GM12875 (cell line): ENCODE data around the gene NUDT22.

Experiments used
- H3K4me3 ChIP-seq: one replicate; pipeline ENCODE4 v1.5.1; 2011; ENCODE audit warnings: low read depth, low read length, control low read depth
- TF ChIP-seq, protein P1 (sequence below): IDR thresholded peaks from 2 replicates; pipeline ENCODE4 v1.5.1; 2011; ENCODE audit warnings: low read depth, mild to moderate bottlenecking, control low read depth, inconsistent platforms, low read length, moderate library complexity, borderline replicate concordance; ENCODE audit not compliant: insufficient read depth

Gene NUDT22

DNA sequence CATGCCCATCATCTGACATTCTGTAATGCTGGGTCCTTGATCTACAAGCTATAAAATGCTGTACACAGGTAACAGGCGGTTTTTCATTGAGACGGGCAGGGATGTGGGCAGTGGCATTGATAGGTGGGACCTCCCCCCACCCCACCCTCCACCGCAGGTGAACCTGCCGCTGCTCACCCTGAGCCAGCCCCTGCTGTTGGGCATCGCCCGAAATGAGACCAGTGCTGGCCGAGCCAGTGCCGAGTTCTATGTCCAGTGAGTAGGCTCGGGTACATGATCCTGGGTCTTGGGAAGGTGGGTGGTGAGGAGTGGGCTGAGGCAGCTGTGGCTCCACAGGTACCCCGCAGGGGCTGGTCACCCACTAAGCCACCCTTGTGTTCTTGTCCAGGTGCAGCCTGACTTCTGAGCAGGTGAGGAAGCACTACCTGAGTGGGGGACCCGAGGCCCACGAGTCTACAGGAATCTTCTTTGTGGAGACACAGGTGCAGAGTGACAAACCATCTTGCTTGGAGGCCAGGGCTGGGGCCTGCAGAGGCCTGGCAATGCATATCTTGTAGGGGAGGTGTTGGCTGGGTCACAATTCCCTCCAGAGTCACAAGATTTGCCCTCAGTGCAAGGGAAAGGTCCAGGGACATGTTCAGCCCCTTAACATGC lies 3.1 kb downstream of the NUDT22 start:
- TF ChIP-seq, protein P1, sequence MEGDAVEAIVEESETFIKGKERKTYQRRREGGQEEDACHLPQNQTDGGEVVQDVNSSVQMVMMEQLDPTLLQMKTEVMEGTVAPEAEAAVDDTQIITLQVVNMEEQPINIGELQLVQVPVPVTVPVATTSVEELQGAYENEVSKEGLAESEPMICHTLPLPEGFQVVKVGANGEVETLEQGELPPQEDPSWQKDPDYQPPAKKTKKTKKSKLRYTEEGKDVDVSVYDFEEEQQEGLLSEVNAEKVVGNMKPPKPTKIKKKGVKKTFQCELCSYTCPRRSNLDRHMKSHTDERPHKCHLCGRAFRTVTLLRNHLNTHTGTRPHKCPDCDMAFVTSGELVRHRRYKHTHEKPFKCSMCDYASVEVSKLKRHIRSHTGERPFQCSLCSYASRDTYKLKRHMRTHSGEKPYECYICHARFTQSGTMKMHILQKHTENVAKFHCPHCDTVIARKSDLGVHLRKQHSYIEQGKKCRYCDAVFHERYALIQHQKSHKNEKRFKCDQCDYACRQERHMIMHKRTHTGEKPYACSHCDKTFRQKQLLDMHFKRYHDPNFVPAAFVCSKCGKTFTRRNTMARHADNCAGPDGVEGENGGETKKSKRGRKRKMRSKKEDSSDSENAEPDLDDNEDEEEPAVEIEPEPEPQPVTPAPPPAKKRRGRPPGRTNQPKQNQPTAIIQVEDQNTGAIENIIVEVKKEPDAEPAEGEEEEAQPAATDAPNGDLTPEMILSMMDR, result no peak
- H3K4me3 ChIP-seq, result no peak overlapping the region

GRCh38 chr11:64229744-64230170 lies 3.7 kb downstream of the NUDT22 start:
- TF ChIP-seq, protein P1, result no peak

GRCh38 chr11:64230171-64230984 lies 4.3 kb downstream of the NUDT22 start, which contains the start of gene DNAJC4:
TSS of gene DNAJC4 (plus strand) at chr11:64230548. CDS start at chr11:64230855, 307 bp downstream.
- H3K4me3 ChIP-seq, result peak within 1 kb of the TSS; percentile 69

More at GRCh38 chr11:64229744-64230170, 3.7 kb downstream of the NUDT22 start:
- H3K4me3 ChIP-seq, result peak overlapping the region; percentile 69

GRCh38 chr11:64230985-64231365 lies 4.9 kb downstream of the NUDT22 start:
- H3K4me3 ChIP-seq, result peak overlapping the region; percentile 69
- TF ChIP-seq, protein P1, result no peak

More at GRCh38 chr11:64230171-64230984, 4.3 kb downstream of the NUDT22 start, which contains the start of gene DNAJC4:
- TF ChIP-seq, protein P1, result no peak

GRCh38 chr11:64231546-64231945 lies 5.5 kb downstream of the NUDT22 start:
- H3K4me3 ChIP-seq, result no peak overlapping the region
- TF ChIP-seq, protein P1, result no peak

DNA sequence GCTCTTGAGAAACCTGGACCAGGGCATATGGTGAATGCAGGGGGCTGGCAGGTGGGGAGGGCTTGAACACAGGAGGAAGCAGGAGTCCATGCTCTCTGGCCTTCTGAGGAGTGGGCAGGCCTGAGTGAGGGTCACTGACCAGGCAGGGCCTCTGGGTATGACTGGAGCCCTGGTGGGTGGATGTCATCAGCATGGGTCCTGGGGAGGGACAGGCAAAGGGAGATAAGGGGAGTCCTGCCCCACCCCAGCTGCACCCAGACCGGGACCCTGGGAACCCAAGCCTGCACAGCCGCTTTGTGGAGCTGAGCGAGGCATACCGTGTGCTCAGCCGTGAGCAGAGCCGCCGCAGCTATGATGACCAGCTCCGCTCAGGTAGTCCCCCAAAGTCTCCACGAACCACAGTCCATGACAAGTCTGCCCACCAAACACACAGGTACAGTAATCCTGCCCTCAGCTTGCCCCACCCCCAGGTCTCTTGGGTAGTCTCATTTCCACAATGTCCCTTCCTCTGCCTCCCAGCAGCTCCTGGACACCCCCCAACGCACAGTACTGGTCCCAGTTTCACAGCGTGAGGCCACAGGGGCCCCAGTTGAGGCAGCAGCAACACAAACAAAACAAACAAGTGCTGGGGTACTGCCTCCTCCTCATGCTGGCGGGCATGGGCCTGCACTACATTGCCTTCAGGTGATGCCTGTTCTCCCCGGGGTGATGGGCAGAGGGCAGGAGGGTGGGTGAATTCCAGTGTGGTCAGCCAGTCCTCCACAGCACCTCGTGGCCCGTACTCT lies 6.3 kb downstream of the NUDT22 start:
- no peak overlapping the region for H3K4me3 ChIP-seq
- TF ChIP-seq, protein P1, result no peak
